IPS-20b (cell line): ENCODE data around the gene MYRF.

ENCODE experiments used
- H3K27ac ChIP-seq: one replicate; pipeline ENCODE4 v1.5.1; 2013; ENCODE audit warnings: low read length
- H3K27me3 ChIP-seq: 2 replicates; pipeline ENCODE4 v1.6.1; 2013; ENCODE audit warnings: mild to moderate bottlenecking, low read length, inconsistent platforms; ENCODE audit not compliant: insufficient read depth
- H3K36me3 ChIP-seq: 2 replicates; pipeline ENCODE4 v1.6.1; 2013; ENCODE audit warnings: low read depth, mild to moderate bottlenecking, inconsistent platforms, low read length, moderate library complexity; ENCODE audit not compliant: insufficient read depth
- H3K4me1 ChIP-seq: 2 replicates; pipeline ENCODE4 v1.6.1; 2013; ENCODE audit warnings: mild to moderate bottlenecking, control low read depth, inconsistent platforms, low read length, moderate library complexity; ENCODE audit not compliant: insufficient read depth
- H3K4me3 ChIP-seq: 2 replicates; pipeline ENCODE4 v1.5.1; 2013; ENCODE audit warnings: mild to moderate bottlenecking, low read length, inconsistent platforms
- H3K9ac ChIP-seq: 2 replicates; pipeline ENCODE4 v1.6.1; 2013; ENCODE audit warnings: low read depth, mild to moderate bottlenecking, inconsistent platforms, low read length, moderate library complexity
- H3K9me3 ChIP-seq: 2 replicates; pipeline ENCODE4 v1.6.1; 2013; ENCODE audit warnings: mild to moderate bottlenecking, low read depth, low read length, inconsistent platforms; ENCODE audit not compliant: insufficient read depth

The MYRF gene

GRCh38 chr11:61795459-61795858 lies 43.0 kb downstream of the MYRF start:
- H3K27me3 ChIP-seq: no peaks in the 10 kb centered on the region
- peaks cover 4% of the 10 kb centered on the region; the same call in 1 of the 2 replicates for H3K4me1 ChIP-seq
- peaks cover 56% of the 10 kb centered on the region for H3K36me3 ChIP-seq
- H3K9me3 ChIP-seq: no peaks in the 10 kb centered on the region
- no peak overlapping the region for H3K9ac ChIP-seq
- H3K4me3 ChIP-seq: no peak overlapping the region
- H3K27ac ChIP-seq: no peak overlapping the region

- Histone ChIP-seq H3K4me1 (peaks cover 4% of the 10 kb centered on the region; the same call in 1 of the 2 replicates), H3K36me3 (peaks cover 59% of the 10 kb centered on the region), H3K9me3 (no peaks in the 10 kb centered on the region), H3K4me3 (no peak overlapping the region), H3K27ac (no peak overlapping the region), H3K9ac (no peak overlapping the region), H3K27me3 (no peaks in the 10 kb centered on the region)
These were observed 43.6 kb downstream of the MYRF start for GRCh38 chr11:61795876-61796526.

- Histone ChIP-seq H3K9ac (no peak overlapping the region), H3K4me1 (0 out of 2 replicates have a peak, but pooled peaks cover 4% of the 10 kb centered on the region), H3K4me3 (no peak overlapping the region), H3K27ac (no peak overlapping the region), H3K9me3 (no peaks in the 10 kb centered on the region), H3K36me3 (peaks cover 73% of the 10 kb centered on the region), H3K27me3 (no peaks in the 10 kb centered on the region)
These were observed 45.0 kb downstream of the MYRF start for GRCh38 chr11:61797263-61797944.

GRCh38 chr11:61799665-61800284 lies 47.3 kb downstream of the MYRF start:
- H3K4me1 ChIP-seq: no peaks in the 10 kb centered on the region
- H3K27me3 ChIP-seq: no peaks in the 10 kb centered on the region
- H3K9ac ChIP-seq: no peak overlapping the region
- no peak overlapping the region for H3K4me3 ChIP-seq
- H3K27ac ChIP-seq: no peak overlapping the region
- peaks cover 93% of the 10 kb centered on the region for H3K36me3 ChIP-seq
- H3K9me3 ChIP-seq: no peaks in the 10 kb centered on the region

GRCh38 chr11:61800331-61801281 lies 48.2 kb downstream of the MYRF start:
- no peak overlapping the region for H3K27ac ChIP-seq
- no peaks in the 10 kb centered on the region for H3K4me1 ChIP-seq
- peaks cover 93% of the 10 kb centered on the region for H3K36me3 ChIP-seq
- no peaks in the 10 kb centered on the region for H3K9me3 ChIP-seq
- H3K4me3 ChIP-seq: no peak overlapping the region
- H3K27me3 ChIP-seq: no peaks in the 10 kb centered on the region
- no peak overlapping the region for H3K9ac ChIP-seq

- no peaks in the 10 kb centered on the region for H3K27me3 ChIP-seq
- no peak overlapping the region for H3K9ac ChIP-seq
- H3K36me3 ChIP-seq: peaks cover 92% of the 10 kb centered on the region
- H3K4me1 ChIP-seq: no peaks in the 10 kb centered on the region
- no peak overlapping the region for H3K27ac ChIP-seq
- H3K4me3 ChIP-seq: no peak overlapping the region
- no peaks in the 10 kb centered on the region for H3K9me3 ChIP-seq
These were observed 50.2 kb downstream of the MYRF start for GRCh38 chr11:61802605-61803004.

GRCh38 chr11:61803889-61804647 lies 51.6 kb downstream of the MYRF start:
- H3K4me1 ChIP-seq: no peaks in the 10 kb centered on the region
- no peak overlapping the region for H3K4me3 ChIP-seq
- H3K27me3 ChIP-seq: no peaks in the 10 kb centered on the region
- H3K27ac ChIP-seq: no peak overlapping the region
- H3K9ac ChIP-seq: no peak overlapping the region
- no peaks in the 10 kb centered on the region for H3K9me3 ChIP-seq
- H3K36me3 ChIP-seq: peaks cover 98% of the 10 kb centered on the region

- H3K9ac ChIP-seq: no peak overlapping the region
- no peak overlapping the region for H3K4me3 ChIP-seq
- no peaks in the 10 kb centered on the region for H3K9me3 ChIP-seq
- no peaks in the 10 kb centered on the region for H3K4me1 ChIP-seq
- H3K36me3 ChIP-seq: peaks cover 98% of the 10 kb centered on the region
- H3K27me3 ChIP-seq: no peaks in the 10 kb centered on the region
- no peak overlapping the region for H3K27ac ChIP-seq
These were observed 52.7 kb downstream of the MYRF start for GRCh38 chr11:61805146-61805545.

GRCh38 chr11:61806785-61807184 lies 54.3 kb downstream of the MYRF start:
- Histone ChIP-seq H3K36me3 (peaks cover 98% of the 10 kb centered on the region), H3K4me3 (no peak overlapping the region), H3K9ac (no peak overlapping the region), H3K4me1 (no peaks in the 10 kb centered on the region), H3K9me3 (no peaks in the 10 kb centered on the region), H3K27ac (no peak overlapping the region), H3K27me3 (no peaks in the 10 kb centered on the region)

- Histone ChIP-seq H3K9me3 (no peaks in the 10 kb centered on the region), H3K27me3 (no peaks in the 10 kb centered on the region), H3K27ac (no peak overlapping the region), H3K9ac (no peak overlapping the region), H3K4me1 (no peaks in the 10 kb centered on the region; the same call in 1 of the 2 replicates), H3K4me3 (no peak overlapping the region), H3K36me3 (peaks cover 82% of the 10 kb centered on the region)
These were observed 58.3 kb downstream of the MYRF start for GRCh38 chr11:61810671-61811175.
